Muscle layer of duodenum (tissue), 2 donors: ENCODE results near the gene MOB1B.

Source experiments
- H3K27ac ChIP-seq: one replicate; pipeline ENCODE4 v1.7.0; 2013; ENCODE audit warnings: mild to moderate bottlenecking, low read length
- H3K27me3 ChIP-seq: one replicate; pipeline ENCODE4 v1.7.0; 2013; ENCODE audit warnings: low read depth, mild to moderate bottlenecking, control low read depth, low read length
- H3K36me3 ChIP-seq, 2 donors: one replicate each; pipeline ENCODE4 v1.7.0; 2013; ENCODE audit warnings: low read length in 2 of 2, control low read depth in 1 of 2, mild to moderate bottlenecking in 1 of 2; ENCODE audit not compliant: insufficient read depth in 2 of 2, control insufficient read depth in 1 of 2
- H3K4me1 ChIP-seq, 2 donors: one replicate each; pipeline ENCODE4 v1.7.0; 2013; ENCODE audit warnings: low read length in 2 of 2, mild to moderate bottlenecking in 2 of 2, control low read depth in 1 of 2, moderate library complexity in 1 of 2; ENCODE audit not compliant: insufficient read depth in 2 of 2, control insufficient read depth in 1 of 2
- H3K4me3 ChIP-seq, 2 donors: one replicate each; pipeline ENCODE4 v1.7.0; 2013; ENCODE audit warnings: low read length in 2 of 2, low read depth in 1 of 2, mild to moderate bottlenecking in 1 of 2
- H3K9me3 ChIP-seq, 2 donors: one replicate each; pipeline ENCODE4 v1.7.0; 2013; ENCODE audit warnings: low read length in 2 of 2, control low read depth in 1 of 2, mild to moderate bottlenecking in 1 of 2; ENCODE audit not compliant: control insufficient read depth in 1 of 2
- donor health status: healthy.

MOB1B gene

DNA sequence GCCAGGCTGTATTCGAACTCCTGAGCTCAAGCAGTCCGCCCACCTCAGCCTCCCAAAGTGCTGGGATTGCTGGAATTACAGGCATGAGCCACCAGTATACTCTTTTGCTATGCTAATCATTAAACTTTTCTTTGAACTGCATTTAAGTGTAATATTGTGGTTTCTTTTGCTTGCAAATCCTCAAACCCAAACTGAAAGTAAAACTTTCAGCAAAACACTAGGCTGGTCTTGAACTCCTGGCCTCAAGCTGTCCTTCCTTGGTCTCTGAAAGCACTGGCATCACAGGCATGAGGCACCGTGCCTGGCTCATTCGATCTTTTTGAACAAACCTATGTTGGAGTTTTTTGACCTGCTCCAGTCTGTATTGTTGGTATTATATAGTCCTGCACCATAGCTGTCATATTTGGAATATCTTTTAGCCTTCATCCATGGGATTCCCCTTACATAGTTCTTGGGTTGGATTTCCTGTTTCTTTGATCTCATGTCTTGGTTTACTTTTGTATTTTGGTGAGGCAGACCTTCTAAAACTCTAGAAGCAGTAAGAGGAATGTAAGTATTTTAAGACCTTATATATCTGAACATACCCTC lies 34.1 kb downstream of the MOB1B start:
- Histone ChIP-seq H3K27ac (no peak overlapping the region), H3K9me3 (no peaks in the 10 kb centered on the region), H3K4me1 (peaks cover 0 to 4% of the 10 kb centered on the region in 2 donors), H3K27me3 (no peaks in the 10 kb centered on the region), H3K4me3 (no peak overlapping the region), H3K36me3 (no peaks in the 10 kb centered on the region)

DNA sequence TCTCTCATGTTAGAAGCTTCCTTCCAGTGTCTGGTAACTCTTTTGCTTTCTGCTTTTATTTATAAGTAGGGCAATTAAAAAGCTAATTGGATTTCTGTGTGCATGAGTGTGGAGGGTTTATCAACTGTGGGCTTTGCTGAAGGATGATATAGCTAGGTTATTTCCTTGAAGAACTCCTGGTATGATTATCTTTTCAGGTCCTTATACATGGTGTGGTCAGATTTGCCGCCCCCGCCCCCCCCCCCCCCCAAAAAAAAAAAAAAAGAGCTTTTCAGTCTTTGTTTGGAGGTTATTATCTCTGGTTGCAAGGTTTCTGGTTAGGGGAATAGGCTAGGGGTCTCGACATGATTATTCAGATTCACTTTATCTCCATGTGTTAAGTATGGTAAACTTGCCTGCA lies 35.9 kb downstream of the MOB1B start:
- no peaks in the 10 kb centered on the region for H3K9me3 ChIP-seq
- no peaks in the 10 kb centered on the region for H3K27me3 ChIP-seq
- H3K27ac ChIP-seq: no peak overlapping the region
- H3K4me3 ChIP-seq: no peak overlapping the region
- no peaks in the 10 kb centered on the region for H3K36me3 ChIP-seq
- peaks cover 0 to 4% of the 10 kb centered on the region in 2 donors for H3K4me1 ChIP-seq

DNA sequence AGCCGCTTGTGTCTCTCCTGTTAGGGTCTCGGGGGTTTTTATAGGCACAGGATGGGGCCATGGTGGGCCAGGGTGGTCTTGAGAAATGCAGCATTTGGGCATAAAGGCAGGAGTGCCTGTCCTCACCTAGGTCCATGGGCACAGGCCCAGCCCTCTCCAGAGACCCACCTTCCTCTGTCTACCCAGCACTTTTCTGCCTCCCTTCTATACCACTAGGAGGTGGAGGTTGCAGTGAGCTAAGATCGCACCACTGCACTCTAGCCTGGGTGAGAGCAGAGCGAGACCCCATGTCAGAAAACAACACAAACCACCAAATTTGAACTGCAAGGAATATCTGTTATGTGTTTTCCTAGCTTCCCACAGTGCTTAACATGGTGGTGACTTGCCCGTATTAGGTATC lies 38.0 kb downstream of the MOB1B start:
- no peaks in the 10 kb centered on the region for H3K36me3 ChIP-seq
- no peaks in the 10 kb centered on the region for H3K27me3 ChIP-seq
- no peak overlapping the region for H3K4me3 ChIP-seq
- no peaks in the 10 kb centered on the region for H3K9me3 ChIP-seq
- H3K27ac ChIP-seq: no peak overlapping the region
- peaks cover 0 to 4% of the 10 kb centered on the region in 2 donors for H3K4me1 ChIP-seq

GRCh38 chr4:70943114-70943513 lies 40.9 kb downstream of the MOB1B start:
- Histone ChIP-seq H3K27me3 (no peaks in the 10 kb centered on the region), H3K4me1 (peaks cover 0 to 3% of the 10 kb centered on the region in 2 donors), H3K27ac (no peak overlapping the region), H3K36me3 (no peaks in the 10 kb centered on the region), H3K4me3 (no peak overlapping the region), H3K9me3 (no peaks in the 10 kb centered on the region)

GRCh38 chr4:70945046-70945445 lies 42.9 kb downstream of the MOB1B start:
- no peaks in the 10 kb centered on the region for H3K36me3 ChIP-seq

GRCh38 chr4:70945452-70946055 lies 43.4 kb downstream of the MOB1B start:
- no peak overlapping the region for H3K27ac ChIP-seq
- H3K4me3 ChIP-seq: no peak overlapping the region
- H3K4me1 ChIP-seq: peaks cover 0 to 3% of the 10 kb centered on the region in 2 donors
- H3K27me3 ChIP-seq: no peaks in the 10 kb centered on the region
- no peaks in the 10 kb centered on the region for H3K9me3 ChIP-seq
- H3K36me3 ChIP-seq: no peaks in the 10 kb centered on the region

More at GRCh38 chr4:70945046-70945445, 42.9 kb downstream of the MOB1B start:
- peaks cover 0 to 3% of the 10 kb centered on the region in 2 donors for H3K4me1 ChIP-seq
- H3K27ac ChIP-seq: no peak overlapping the region
- H3K4me3 ChIP-seq: no peak overlapping the region
- H3K27me3 ChIP-seq: no peaks in the 10 kb centered on the region
- no peaks in the 10 kb centered on the region for H3K9me3 ChIP-seq

DNA sequence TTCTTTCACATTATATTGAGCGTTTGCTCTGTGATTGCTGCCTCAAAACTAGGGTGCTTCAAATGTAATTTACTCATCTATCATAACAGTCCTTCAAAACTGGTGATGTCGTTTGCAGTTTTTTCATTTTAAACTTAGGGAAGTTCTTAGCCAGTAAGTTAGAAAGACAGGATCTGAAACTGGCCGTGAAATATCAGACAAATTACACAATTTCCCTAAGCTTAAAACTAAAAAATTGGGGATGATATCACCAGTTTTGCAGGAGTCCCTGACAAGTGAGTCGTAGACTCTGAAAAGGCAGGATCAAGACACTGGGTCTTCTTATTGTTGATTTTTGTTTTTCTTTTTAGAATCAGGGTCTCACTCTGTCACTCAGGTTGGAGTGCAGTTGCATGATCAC lies 44.8 kb downstream of the MOB1B start:
- H3K4me1 ChIP-seq: peaks cover 0 to 3% of the 10 kb centered on the region in 2 donors
- no peak overlapping the region for H3K4me3 ChIP-seq
- H3K9me3 ChIP-seq: no peaks in the 10 kb centered on the region
- H3K27ac ChIP-seq: no peak overlapping the region
- no peaks in the 10 kb centered on the region for H3K36me3 ChIP-seq
- no peaks in the 10 kb centered on the region for H3K27me3 ChIP-seq

- no peaks in the 10 kb centered on the region for H3K36me3 ChIP-seq
- H3K9me3 ChIP-seq: no peaks in the 10 kb centered on the region
- no peaks in the 10 kb centered on the region for H3K27me3 ChIP-seq
- H3K27ac ChIP-seq: no peak overlapping the region
- no peak overlapping the region for H3K4me3 ChIP-seq
- H3K4me1 ChIP-seq: peaks cover 0 to 3% of the 10 kb centered on the region in 2 donors
Measured at GRCh38 chr4:70948665-70949260, 46.6 kb downstream of the MOB1B start.

DNA sequence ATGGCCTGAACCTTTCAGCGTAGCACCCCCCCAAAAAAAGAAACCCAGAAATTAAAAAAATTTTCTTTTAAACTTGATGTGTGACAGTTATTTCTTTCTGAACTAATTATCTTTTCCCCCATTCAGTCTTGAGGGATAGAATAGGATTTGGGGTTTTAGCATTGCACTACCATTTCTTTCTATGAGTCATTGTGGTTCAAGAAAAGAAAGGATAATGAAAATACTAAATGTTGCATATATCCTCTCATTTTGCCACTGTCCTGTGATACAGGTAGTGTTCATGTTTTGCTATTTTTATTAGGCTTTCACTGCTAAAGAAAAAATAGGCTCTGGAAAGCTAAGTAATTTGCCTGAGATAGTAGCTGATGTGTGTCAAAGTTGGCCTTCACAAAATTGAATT lies 51.9 kb downstream of the MOB1B start:
- Histone ChIP-seq H3K27me3 (no peaks in the 10 kb centered on the region), H3K27ac (no peak overlapping the region), H3K4me3 (no peak overlapping the region), H3K4me1 (no peaks in the 10 kb centered on the region), H3K36me3 (no peaks in the 10 kb centered on the region), H3K9me3 (no peaks in the 10 kb centered on the region)

- Histone ChIP-seq H3K36me3 (peaks cover 0 to 5% of the 10 kb centered on the region in 2 donors), H3K27me3 (no peaks in the 10 kb centered on the region), H3K27ac (no peak overlapping the region), H3K4me1 (no peaks in the 10 kb centered on the region), H3K9me3 (no peaks in the 10 kb centered on the region), H3K4me3 (no peak overlapping the region)
Measured at GRCh38 chr4:70956549-70957210, 54.5 kb downstream of the MOB1B start.

DNA sequence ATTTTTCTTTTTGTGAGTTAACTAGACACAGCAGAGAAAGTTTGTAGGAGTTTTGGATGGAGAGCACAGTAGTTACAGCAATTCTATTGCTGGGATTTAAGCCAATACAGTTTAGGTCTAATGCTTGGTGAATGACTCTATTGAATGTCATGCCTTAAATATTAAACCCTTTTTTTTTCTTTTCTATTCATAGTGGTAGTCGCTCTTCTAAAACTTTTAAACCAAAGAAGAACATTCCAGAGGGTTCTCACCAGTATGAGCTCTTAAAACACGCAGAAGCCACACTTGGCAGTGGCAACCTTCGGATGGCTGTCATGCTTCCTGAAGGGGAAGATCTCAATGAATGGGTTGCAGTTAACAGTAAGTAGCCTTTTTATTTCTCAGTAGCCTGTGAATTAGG lies 56.5 kb downstream of the MOB1B start:
- no peak overlapping the region for H3K4me3 ChIP-seq
- no peak overlapping the region for H3K27ac ChIP-seq
- H3K36me3 ChIP-seq: peaks cover 0 to 5% of the 10 kb centered on the region in 2 donors
- no peaks in the 10 kb centered on the region for H3K27me3 ChIP-seq
- H3K4me1 ChIP-seq: no peaks in the 10 kb centered on the region
- H3K9me3 ChIP-seq: no peaks in the 10 kb centered on the region
